Lung microvascular endothelial cell (primary cell): ENCODE measurements around the gene MPDZ. TPM values are rescaled to one million over a fixed set of nuclear protein-coding genes. Genes with fewer than 3 reads are reported as not detected.
A peak's percentile ranks its signal among the peaks of the same experiment; 100 is the strongest.

ENCODE experiments used
- DNase-seq, 2 donors: peaks; one replicate each; pipeline versions ENCODE4 v3.0.0 to v3.0.0-alpha.2; 2010; ENCODE audit warnings: low read depth in 2 of 2
- total RNA-seq: library from RNA; depleted of rRNA; stranded (reverse); fragments of >200 nt; gene quantifications from 2 replicates; pipeline ENCODE4 v1.2.1, GENCODE V29; 2014

MPDZ gene
- total RNA-seq = 55.8 and 112 TPM in 2 replicates

GRCh38 chr9:13279284-13280141, at the start of gene MPDZ:
Gene MPDZ, minus strand, starts transcription at chr9:13279692. Its CDS starts 29,377 bp downstream, at chr9:13250315.
- peak; percentile 81 to 86 for DNase-seq

GRCh38 chr9:13324988-13325387, 45.5 kb upstream of the MPDZ start:
- DNase-seq = peak; percentile 26 to 41

- DNase-seq = no peak
Observed at GRCh38 chr9:13322828-13323550, 43.5 kb upstream of the MPDZ start.

- no peak for DNase-seq
Observed at GRCh38 chr9:13318027-13318426, 38.5 kb upstream of the MPDZ start.

GRCh38 chr9:13296972-13297371, 17.5 kb upstream of the MPDZ start:
- DNase-seq = no peak

GRCh38 chr9:13295556-13295955, 16.1 kb upstream of the MPDZ start:
- no peak for DNase-seq

- DNase-seq = no peak
Observed at GRCh38 chr9:13292782-13293181, 13.3 kb upstream of the MPDZ start.

GRCh38 chr9:13292158-13292557, 12.7 kb upstream of the MPDZ start:
- DNase-seq = no peak

- DNase-seq = no peak
Observed at GRCh38 chr9:13291718-13292117, 12.2 kb upstream of the MPDZ start.

GRCh38 chr9:13284011-13284410, 4.5 kb upstream of the MPDZ start:
- DNase-seq = no peak

GRCh38 chr9:13282998-13283397, 3.5 kb upstream of the MPDZ start:
- DNase-seq = no peak

GRCh38 chr9:13281356-13282016, 2.0 kb upstream of the MPDZ start:
- no peak for DNase-seq

- DNase-seq = peak; percentile 68 to 82
Observed at GRCh38 chr9:13278368-13279246, 885 bp downstream of the MPDZ start.

GRCh38 chr9:13278023-13278367, 1.5 kb downstream of the MPDZ start:
- DNase-seq = peak in 1 of 2 donors; percentile 81

- peak; percentile 43 to 47 for DNase-seq
Observed at GRCh38 chr9:13274886-13275641, 4.4 kb downstream of the MPDZ start.

GRCh38 chr9:13270734-13271133, 8.8 kb downstream of the MPDZ start:
- DNase-seq = no peak

GRCh38 chr9:13269589-13270452, 9.7 kb downstream of the MPDZ start:
- DNase-seq = peak in 1 of 2 donors; percentile 17

GRCh38 chr9:13268469-13268868, 11.0 kb downstream of the MPDZ start:
- peak; percentile 41 to 75 for DNase-seq

- DNase-seq = peak; percentile 51 to 98
Observed at GRCh38 chr9:13267743-13268142, 11.7 kb downstream of the MPDZ start.
